HL-60 (cell line): ENCODE data around the gene BANF2.

Experiments
- CTCF ChIP-seq: IDR thresholded peaks from one replicate; pipeline ENCODE4 v1.5.1; 2011; ENCODE audit warnings: low read length, control low read depth, inconsistent platforms; ENCODE audit not compliant: insufficient read depth
- GABPA ChIP-seq: IDR thresholded peaks from 2 replicates; pipeline ENCODE4 v1.6.1; 2012; ENCODE audit warnings: low read depth
- POLR2AphosphoS5 ChIP-seq: IDR thresholded peaks from 2 replicates; pipeline ENCODE4 v1.6.1; 2012; ENCODE audit warnings: low read depth
- REST ChIP-seq: IDR thresholded peaks from 2 replicates; pipeline ENCODE4 v1.6.1; 2012; ENCODE audit warnings: low read depth; ENCODE audit not compliant: insufficient replicate concordance

- TF ChIP-seq CTCF: no peak
- no peak for TF ChIP-seq POLR2AphosphoS5
- TF ChIP-seq REST: no peak
- TF ChIP-seq GABPA: no peak
Observed at GRCh38 chr20:17735959-17736621, 36.3 kb downstream of the BANF2 start.
